Endothelial cell of umbilical vein (primary cell): ENCODE results near the gene CTIF.

Experiments used
- CTCF ChIP-seq, 2 donors: IDR thresholded peaks; 1 replicate in 1 of 2; 2 replicates in 1 of 2; pipeline ENCODE4 v1.5.1; 2011; ENCODE audit warnings: low read length in 2 of 2, mild to moderate bottlenecking in 2 of 2, moderate library complexity in 2 of 2, control low read depth in 1 of 2, inconsistent platforms in 1 of 2, low read depth in 1 of 2; ENCODE audit not compliant: insufficient read depth in 1 of 2; ENCODE audit errors: extremely low read depth in 1 of 2
- EZH2 ChIP-seq: IDR thresholded peaks from 2 replicates; pipeline ENCODE4 v1.6.1; 2012; ENCODE audit warnings: borderline replicate concordance, low read depth, mild to moderate bottlenecking, moderate library complexity, low read length, inconsistent platforms; ENCODE audit not compliant: severe bottlenecking
- GATA2 ChIP-seq: IDR thresholded peaks from 2 replicates; pipeline ENCODE4 v1.7.0; 2011; ENCODE audit warnings: low read depth, mild to moderate bottlenecking, moderate library complexity, mixed read lengths, low read length; ENCODE audit not compliant: insufficient read length, insufficient read depth
- JUN ChIP-seq: IDR thresholded peaks from 2 replicates; pipeline ENCODE4 v1.6.1; 2011; ENCODE audit warnings: borderline replicate concordance, low read depth; ENCODE audit not compliant: insufficient read length, insufficient read depth
- MAX ChIP-seq: IDR thresholded peaks from 2 replicates; pipeline ENCODE4 v1.6.1; 2011; ENCODE audit not compliant: insufficient read depth, insufficient read length
- MYC ChIP-seq: IDR thresholded peaks from one replicate; pipeline ENCODE4 v1.6.1; 2011; ENCODE audit warnings: mild to moderate bottlenecking, low read depth, low read length
- POLR2A ChIP-seq: IDR thresholded peaks from 2 replicates; pipeline ENCODE4 v1.6.1; 2012; ENCODE audit warnings: low read depth, mild to moderate bottlenecking, control low read depth, low read length
- POLR2AphosphoS5 ChIP-seq: IDR thresholded peaks from 2 replicates; pipeline ENCODE4 v1.6.1; 2012; ENCODE audit warnings: low read depth, mild to moderate bottlenecking, control low read depth, low read length, moderate library complexity; ENCODE audit not compliant: insufficient read depth

- TF ChIP-seq EZH2, result no peak
- TF ChIP-seq POLR2A, result no peak
- TF ChIP-seq MYC, result no peak
- TF ChIP-seq CTCF (IDR thresholded peaks at IDR 0.05; ENCODE audit: extremely low read depth in 1 of 2, insufficient read depth in 1 of 2, low read depth in 1 of 2, low read length in 2 of 2), result no peak
- no peak for TF ChIP-seq JUN
- TF ChIP-seq POLR2AphosphoS5, result no peak
- no peak for TF ChIP-seq GATA2
- TF ChIP-seq MAX, result no peak
Measured at GRCh38 chr18:48642503-48642902, 103.7 kb downstream of the CTIF start.
